Stimulated activated CD4-positive, alpha-beta T cell treated with anti-CD3 and anti-CD28 coated beads, Interleukin-4, amount 100 ng/mL, for 1 hour (primary cell): ENCODE measurements around the gene RAP2C.
"Not testable (repeated sequence)": the region's sequence is repeated elsewhere in the genome, so short reads cannot be mapped to it uniquely, and the experiment has no call there.

Experiments used
- DNase-seq: peaks from one replicate; pipeline ENCODE4 v3.0.0-alpha.2; 2020

RAP2C gene

DNA sequence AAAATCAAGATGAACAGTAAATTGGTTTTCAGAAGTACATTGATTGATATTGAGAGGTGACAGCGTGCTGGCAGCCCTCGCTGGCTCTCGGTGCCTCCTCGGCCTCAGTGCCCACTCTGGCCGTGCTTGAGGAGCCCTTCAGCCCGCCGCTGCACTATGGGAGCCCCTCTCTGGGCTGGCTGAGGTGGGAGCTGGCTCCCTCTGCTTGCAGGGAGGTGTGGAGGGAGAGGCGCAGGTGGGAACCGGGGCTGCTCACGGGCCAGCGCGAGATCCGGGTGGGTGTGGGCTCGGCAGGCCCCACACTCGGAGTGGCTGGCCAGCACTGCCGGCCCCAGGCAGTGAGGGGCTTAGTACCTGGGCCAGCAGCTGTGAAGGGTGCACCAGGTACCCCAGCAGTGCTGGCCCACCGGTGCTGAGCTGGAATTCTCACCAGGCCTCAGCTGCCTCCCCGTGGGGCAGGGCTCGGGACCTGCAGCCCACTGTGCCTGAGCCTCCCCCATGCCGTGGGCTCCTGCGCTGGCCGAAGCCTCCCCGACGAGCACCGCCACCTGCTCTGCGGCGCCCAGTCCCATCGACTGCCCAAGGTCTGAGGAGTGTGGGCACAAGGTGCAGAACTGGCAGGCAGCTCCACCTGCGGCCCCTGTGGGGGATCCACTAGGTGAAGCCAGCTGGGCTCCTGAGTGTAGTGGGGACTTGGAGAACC, 25.2 kb downstream of the RAP2C start:
- DNase-seq, result no peak

DNA sequence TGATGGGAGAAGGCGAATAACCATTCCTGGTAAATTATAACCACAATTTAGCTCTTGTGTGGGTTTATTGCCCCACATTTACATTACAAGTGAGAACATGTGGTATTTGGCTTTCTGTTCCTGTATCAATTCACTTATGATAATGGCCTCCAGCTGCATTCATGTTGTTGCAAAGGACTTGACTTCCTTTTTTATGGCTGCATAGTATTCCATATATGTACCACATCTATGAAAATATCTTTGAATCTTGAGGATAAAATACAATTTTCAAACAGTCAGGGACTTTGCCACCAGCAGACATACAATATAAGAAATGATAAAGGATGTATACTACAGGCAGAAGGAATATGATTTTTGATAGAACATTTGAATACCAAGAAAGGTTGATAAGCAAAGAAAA, 27.3 kb downstream of the RAP2C start:
- DNase-seq, result no peak

DNA sequence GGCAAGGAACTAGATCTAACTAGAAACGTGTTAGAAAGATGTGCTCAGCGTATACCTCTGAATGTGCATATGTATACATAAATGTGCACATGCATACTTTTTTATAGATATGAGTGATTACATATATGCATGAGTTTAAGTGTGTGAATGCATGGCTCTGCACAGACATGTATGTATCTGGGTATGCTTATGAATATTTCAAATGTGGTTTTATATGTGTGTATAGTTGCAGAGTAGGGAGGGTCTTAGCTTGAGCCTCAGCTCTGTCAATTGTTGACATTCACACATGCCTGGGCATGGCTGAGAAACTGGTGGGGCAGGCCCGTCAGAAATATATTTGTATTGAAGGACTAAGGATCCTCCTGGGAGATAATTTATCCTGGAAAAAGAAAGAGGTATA, 31.1 kb downstream of the RAP2C start:
- no peak for DNase-seq

DNA sequence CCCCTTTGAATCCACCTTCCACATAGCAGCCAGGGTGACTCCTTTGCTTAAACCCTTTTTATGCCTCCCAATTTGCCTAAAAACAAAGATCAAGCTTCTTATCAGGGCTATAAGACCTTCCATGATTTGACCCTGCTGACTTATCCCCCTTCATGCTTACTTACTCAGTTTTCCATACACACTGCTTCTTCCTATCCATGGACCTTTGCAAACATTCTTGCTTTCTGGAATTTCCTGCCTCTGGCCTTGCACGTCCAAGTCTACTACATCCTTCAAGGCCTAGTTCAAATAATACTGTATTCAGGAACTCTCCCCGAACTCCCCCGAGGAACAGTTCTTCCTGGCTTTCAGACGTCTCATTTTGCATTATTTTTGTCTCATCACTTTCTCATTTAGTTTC, 31.8 kb downstream of the RAP2C start:
- DNase-seq, result no peak

DNA sequence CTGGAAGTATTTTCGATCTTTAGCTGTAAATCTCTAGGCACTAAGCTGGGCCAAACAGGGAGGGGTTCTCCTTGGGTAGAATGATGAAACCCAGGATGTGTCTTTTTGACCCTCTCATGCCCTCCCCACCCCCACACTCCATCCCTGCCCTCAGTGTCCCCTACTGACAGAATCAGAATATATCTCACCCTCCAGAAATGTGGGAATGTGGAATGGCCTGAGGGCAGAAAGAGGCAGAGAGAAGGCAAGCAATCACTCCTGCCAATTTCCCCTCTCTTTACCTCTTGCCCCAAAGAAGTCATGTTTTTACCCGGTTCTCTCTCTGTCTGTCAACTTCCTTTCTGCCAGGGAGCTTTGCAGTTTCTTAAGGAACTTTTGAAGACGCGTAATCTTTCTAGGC, 34.4 kb downstream of the RAP2C start:
- no peak for DNase-seq

DNA sequence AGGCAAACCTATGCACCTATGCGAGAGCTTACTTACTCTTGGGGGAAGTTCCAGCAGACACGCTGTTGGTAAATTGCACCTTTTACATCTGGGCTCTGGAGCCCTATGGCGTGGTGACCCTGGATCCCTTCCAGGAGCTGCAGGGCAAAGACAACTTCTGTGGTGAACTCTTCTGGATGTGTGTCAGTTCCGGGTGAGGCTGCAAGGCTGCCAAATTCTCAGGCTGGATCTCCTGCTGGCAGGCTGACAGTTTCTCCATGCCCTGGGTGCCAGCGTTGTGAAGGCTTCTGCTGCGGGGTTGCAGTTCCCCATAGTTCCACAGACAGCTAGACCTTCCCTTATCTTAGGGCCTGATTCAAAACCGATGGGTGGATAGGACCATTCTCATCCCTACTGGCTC, 37.9 kb downstream of the RAP2C start:
- DNase-seq, result no peak

DNA sequence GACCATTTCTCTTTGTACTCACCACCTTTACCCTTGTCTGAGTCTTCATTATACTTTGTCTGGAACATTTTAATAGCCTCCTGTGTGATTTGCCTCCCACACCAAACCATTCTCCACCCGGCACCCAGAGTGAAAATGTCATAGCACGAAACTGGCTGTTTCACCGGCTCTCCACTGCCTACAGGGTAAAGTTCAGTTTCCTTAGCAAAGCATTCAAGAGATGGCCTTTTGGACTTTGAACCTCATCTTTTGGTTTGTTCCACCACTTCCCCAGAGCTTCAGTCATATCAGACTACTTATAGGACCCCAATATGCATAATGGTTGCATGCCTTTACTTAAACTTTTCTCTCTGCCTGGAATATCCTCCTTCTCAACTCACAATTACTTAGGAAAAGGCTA, 38.3 kb downstream of the RAP2C start:
- no peak for DNase-seq

DNA sequence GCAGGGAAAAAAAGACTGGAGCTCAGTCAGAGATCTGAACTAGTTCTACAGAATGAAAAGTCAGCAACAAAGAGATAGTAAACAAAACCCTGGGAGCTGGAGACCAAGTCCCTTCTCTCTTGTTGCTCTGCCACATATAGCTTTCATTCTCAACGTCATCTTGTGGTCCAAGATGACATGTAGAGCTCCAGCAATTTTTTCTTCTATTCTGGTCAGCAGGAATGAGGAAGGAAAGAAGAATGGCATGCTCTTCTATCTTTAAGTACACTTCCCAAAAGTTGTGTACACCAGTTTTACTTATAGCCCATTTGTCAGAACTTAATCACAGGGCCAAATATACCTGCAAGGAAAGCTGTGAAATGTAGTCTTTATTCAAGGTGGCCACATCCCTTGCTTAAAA, 45.6 kb downstream of the RAP2C start:
- no peak for DNase-seq

DNA sequence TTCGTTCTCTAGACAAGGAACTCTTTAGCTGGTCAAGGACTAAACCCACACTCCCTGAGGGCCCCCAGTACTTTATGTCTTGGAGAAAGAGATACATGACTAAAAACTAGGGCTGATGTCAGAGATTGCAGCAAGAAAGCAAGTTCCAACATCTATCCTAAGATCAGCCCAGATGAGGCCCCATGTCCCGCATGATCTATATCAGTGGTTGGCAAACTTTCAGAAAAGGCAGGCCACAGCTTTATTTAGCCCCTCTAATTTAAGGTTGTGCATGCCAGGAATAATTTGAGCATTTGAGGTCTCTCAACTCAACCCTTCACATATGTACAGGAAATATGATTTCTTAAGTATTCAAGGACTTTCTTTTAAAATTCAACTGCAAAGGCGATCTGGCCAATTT, 47.4 kb downstream of the RAP2C start:
- DNase-seq, result no peak

DNA sequence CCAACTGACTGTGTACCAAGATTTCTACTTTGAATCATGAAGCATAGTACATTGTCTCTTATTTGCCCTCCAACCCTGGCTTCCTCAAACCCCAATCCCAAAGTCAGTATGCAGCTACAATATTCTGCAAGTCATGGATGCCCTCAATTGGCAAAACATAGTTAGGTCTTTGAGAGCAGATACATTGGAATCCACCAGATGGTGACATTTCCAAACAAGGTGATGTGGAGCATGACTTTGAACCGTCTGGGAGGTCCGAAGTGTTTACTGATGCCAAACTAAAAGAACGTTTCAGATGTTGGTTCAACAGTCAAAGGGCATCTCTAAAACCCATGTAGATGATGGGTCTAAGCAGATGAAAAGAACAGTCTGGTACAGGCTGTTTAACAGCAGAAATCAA, 47.8 kb downstream of the RAP2C start:
- no peak for DNase-seq

DNA sequence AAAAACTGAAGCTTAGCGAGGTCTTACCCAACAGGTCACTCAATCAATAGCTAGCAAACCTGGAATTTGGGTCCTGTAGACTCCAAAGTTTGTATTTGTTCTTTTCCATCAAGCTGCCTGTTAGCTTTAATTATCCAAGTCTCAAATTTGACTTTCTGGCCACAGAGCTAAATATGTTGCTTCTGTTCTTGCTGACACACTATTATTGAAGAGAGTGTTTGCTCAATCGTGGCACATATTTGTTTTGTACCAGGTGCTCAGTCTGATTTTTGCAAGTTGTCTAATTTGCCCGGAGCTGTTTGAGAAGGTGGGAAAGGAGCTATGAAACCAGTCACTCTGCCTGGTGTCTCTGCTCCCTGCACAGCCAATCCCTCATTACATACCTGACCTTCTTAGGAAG, 49.7 kb downstream of the RAP2C start:
- no peak for DNase-seq

DNA sequence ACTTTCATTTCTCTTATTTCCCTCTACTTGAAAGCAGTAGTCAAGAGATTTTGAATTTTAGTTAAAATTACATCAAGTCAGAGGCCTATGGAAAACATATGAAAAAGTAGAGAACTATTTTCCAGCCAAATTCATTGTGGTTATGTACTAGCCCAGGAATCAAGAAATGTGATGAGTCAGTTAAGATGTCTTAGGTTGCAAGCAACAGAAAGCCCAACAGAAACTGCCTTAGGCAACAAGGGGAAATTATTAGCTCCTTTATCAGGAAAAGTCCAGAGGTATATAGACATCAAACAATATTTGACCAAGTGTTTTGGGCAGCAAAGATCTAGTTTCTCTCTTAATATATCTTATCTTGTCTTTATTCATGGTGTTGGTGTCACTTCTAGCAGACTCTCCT, 53.6 kb downstream of the RAP2C start:
- no peak for DNase-seq

DNA sequence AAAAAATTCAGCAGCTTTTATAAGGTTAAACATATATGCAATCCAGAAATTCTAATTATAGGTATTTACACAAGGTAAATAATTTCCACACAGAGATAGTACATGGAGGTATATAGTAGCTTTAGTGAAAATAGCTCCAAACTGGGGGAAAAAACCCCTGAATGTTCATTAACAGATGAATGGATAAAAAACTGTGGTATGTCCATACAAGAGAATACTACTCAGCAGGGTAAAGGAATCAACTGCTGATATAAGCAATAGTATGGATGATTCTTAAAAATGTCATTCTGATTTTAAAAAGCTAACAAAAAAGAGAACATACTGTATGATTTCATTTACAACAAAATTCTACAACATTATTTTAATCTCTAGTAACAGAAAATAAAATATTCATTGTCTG, 54.2 kb downstream of the RAP2C start:
- no peak for DNase-seq

DNA sequence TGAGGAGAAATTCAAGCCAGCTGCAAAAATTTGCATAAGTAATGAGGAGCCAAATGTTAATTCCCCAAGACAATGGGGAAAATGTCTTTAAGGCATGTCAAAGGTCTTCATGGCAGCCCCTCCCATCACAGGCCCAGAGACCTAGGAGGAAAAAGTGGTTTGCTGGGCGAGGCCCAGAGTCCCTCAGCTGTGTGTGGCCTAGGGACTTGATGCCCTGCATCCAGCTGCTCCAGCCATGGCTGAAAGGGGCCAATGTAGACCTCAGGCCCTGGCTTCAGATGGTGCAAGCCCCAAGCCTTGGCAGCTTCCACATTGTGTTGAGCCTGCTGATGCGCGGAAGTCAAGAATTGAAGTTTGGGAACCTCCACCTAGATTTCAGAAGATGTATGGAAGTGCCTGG, 56.2 kb downstream of the RAP2C start:
- not testable (repeated sequence) for DNase-seq

DNA sequence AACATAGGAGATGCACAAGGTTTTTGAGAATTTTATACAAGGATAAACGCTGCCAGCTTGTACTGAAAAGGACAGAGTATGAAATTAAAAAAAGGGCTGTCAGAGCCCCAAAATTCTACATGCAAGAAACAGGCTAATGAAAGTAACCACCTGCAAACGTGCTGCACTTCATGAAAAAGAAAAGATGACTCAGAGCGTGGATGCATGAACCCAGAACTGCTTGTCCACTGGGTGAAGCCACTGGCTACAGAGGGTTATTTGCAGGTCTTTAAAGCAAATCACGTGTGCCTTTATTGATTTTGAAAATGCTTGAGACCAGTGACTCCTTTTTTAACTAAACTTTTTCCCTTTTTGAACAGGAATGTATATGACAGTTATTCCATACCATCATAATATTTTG, 66.1 kb downstream of the RAP2C start:
- no peak for DNase-seq
